ENCODE data around the gene PDIA2. TPM values are rescaled to one million over a fixed set of nuclear protein-coding genes. Genes with fewer than 3 reads are reported as not detected.

Gene PDIA2
- total RNA-seq, 1 donor from 2014 or later = 1.6 TPM

DNA sequence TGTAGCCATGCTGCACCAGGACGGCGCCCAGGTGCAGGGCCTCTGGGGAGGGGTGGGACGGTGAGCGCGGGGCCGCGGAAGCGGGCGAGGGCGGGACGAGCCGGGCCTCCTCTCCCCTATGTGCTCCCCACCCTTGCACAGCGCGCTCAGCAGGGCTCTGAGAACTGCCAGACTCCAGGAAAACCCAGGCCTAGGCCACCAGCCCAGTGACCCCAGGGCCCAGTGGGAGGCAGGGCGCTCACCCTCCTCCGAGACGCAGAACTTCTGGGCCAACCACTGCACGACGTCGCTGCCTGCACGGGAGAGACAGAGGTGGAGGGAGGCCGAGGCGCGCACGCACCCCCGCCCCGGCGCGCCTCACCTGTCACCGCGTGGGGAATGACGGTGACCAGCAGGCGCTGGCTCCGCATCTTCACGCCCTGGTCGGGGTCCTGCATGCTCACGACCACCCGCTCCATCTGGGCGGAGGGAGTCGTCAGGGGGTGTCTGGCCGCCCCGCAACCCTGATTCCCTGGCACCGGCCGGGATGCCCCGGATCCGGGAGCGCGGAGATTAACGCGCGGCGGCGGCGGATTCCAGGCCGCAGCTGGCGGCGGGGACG is 7.8 kb upstream of the PDIA2 start:
- intact Hi-C loops (cut with DNase I) = no loop called here
- no peak for DNase-seq (ENCODE audit: missing footprints)

GRCh38 chr16:275786-276232 is 7.2 kb upstream of the PDIA2 start, which contains the start of gene RGS11:
RGS11 (minus strand) TSS chr16:275944; CDS start chr16:275911, 33 bp downstream.
- peak; percentile 58 for ATAC-seq
- intact Hi-C loops (cut with DNase I) = no loop called here
- no peak for DNase-seq (ENCODE audit: missing footprints)

More for the DNA sequence above, 7.8 kb upstream of the PDIA2 start:
- peak; percentile 4 for ATAC-seq

DNA sequence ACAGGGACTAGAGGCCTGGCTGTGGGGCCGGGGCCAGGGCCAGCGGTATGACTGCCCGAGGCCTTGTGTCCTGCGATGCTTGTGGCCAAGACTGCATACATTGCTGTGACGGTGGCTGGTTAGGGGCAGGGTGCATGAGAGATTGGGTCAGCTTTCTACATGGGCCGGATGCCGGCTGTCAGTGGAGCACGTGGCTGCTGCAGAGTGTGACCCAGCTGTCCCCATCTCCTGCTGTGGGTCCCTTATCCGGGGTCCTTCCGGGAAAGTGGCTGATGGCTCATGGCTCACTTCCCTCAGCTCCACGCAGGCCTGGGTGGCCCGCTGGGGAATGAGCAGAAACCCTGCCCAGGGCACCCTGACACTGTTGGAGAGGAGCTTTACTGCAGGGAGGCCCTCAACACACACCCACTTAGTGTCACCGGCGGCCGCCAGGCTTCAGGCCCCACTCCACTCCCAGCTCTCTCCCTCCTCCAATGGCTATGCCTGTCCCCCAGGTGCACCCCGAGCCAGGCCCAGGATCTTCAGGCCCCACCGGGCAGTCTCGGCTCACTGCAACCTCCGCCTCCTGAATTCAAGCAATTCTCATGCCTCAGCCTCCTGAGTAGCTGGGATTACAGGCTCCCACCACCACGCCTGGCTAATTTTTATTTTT is 6.4 kb upstream of the PDIA2 start:
- intact Hi-C loops (cut with DNase I) = no loop called here
- DNase-seq (ENCODE audit: missing footprints) (no peak), ATAC-seq (peak; percentile 11)

- ATAC-seq (no peak), DNase-seq (ENCODE audit: missing footprints) (no peak)
- intact Hi-C loops (cut with DNase I) = no loop called here
These were observed 4.0 kb upstream of the PDIA2 start for GRCh38 chr16:278863-279366.

DNA sequence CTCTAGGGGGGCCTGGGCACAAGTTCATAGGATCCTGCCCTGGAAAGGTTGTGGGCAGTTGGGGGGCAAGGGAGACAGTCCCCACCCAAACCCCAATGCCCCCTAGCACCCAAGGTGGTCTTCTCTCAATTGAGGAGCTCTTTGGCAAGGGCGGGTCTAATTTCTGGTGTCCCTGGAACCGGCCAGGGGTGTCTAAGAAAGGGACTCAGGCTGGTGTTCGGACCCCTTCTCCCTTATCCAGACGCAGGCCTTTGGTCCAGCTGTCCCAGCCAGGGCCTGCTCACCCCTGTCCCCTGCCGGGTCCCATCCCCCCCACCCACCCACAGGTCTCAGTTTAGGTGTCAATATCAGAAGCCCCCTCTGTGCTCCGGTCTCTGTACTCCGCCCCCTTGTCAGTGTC is 3.4 kb upstream of the PDIA2 start:
- ATAC-seq = no peak
- no peak for DNase-seq (ENCODE audit: missing footprints)

DNA sequence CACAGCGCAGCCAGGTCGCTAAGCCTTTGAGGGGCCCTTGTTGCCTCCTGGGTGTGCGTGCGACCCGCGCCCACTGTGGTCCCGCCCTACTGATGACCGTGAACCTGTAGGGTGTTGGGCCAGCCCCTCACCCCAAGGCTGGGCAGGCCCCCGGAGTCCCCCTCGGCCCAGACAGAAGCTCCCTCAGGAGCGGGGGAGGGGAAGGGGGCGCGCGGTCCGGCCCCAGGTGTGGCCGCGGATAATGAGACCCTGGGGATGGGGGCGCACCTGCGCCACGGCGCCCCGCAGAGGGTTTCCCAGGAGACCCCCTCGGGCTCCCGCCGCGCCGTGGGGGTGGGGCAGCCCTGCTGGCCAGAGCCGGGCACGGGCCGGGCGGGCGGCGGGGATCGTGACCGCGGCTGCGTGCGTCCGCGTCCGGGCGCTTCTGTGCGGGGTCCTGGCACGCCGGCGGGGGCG is 2.9 kb upstream of the PDIA2 start:
- no peak for ATAC-seq
- intact Hi-C loops (cut with DNase I) = no loop called here
- DNase-seq (ENCODE audit: missing footprints) = no peak

More for the DNA sequence above, 3.4 kb upstream of the PDIA2 start:
- intact Hi-C loops (cut with DNase I) = no loop called here

DNA sequence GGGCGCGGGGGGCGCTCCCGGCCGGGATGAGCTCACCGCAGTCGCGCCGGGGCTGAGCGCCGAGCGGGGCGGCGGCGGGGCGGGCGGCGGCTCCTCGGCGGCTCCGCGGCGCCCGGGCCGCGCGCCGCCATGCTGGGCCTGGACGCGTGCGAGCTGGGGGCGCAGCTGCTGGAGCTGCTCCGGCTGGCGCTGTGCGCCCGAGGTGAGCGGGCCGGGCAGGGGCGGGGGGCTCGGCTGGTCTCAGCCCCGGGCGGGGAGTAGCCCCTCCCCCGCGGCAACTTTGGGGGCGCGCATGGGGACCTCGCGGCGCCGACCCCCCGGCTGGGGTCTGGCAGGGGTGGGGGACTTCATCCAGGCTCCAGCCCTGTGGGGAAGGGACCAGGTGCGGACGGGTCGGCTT is 2.4 kb upstream of the PDIA2 start, which contains the start of gene ARHGDIG:
Gene ARHGDIG, plus strand, starts transcription at position 40 of the 400 bp plus-strand sequence. Its CDS starts 90 bp downstream, at position 130.
- ATAC-seq (no peak), DNase-seq (ENCODE audit: missing footprints) (no peak)
- intact Hi-C loops (cut with DNase I) = no loop called here

GRCh38 chr16:280991-281659 is 1.8 kb upstream of the PDIA2 start:
- ATAC-seq (no peak), DNase-seq (ENCODE audit: missing footprints) (no peak)
- intact Hi-C loops (cut with DNase I) = no loop called here

- ATAC-seq = no peak
- intact Hi-C loops (cut with DNase I) = no loop called here
- no peak for DNase-seq (ENCODE audit: missing footprints)
These were observed 1.2 kb upstream of the PDIA2 start for GRCh38 chr16:281660-282255.

DNA sequence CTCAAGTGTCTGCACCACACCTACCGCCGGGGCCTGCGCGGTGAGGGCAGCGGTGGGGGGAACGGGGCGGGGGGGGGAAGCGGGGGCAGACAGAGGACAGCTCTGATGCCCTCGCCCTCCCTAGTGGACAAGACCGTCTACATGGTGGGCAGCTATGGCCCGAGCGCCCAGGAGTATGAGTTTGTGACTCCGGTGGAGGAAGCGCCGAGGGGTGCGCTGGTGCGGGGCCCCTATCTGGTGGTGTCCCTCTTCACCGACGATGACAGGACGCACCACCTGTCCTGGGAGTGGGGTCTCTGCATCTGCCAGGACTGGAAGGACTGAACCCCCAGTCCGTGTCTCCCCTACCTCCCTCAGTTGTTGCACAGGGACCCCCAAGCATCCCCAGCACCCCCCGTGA is 473 bp upstream of the PDIA2 start:
- intact Hi-C loops (cut with DNase I) = no loop called here
- ATAC-seq = no peak
- no peak for DNase-seq (ENCODE audit: missing footprints)

DNA sequence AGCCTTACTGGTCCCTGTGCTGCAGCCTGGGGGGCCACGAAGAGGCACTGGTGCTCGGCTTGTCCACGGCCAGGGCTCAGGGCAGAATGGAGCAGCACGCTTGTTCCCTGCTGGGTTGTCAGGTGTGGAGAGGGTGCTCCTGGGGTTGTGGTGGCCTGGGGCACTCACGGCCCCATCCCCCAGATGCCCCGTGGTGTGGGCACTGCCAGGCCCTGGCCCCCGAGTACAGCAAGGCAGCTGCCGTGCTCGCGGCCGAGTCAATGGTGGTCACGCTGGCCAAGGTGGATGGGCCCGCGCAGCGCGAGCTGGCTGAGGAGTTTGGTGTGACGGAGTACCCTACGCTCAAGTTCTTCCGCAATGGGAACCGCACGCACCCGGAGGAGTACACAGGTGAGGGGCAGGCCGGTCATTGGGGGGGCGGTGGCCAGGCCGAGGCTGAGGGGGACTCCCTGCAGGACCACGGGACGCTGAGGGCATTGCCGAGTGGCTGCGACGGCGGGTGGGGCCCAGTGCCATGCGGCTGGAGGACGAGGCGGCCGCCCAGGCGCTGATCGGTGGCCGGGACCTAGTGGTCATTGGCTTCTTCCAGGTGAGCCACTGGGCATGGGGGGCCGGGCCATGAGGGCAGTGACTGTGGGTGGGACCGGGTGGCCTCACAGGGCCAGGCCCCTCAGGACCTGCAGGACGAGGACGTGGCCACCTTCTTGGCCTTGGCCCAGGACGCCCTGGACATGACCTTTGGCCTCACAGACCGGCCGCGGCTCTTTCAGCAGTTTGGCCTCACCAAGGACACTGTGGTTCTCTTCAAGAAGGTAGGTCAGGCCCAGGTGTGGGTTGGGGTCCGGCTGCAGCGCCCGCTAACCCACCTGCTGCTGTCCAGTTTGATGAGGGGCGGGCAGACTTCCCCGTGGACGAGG is 1.5 kb downstream of the PDIA2 start:
- ATAC-seq (no peak), DNase-seq (ENCODE audit: missing footprints) (no peak)
- intact Hi-C loops (cut with DNase I) = no loop called here

DNA sequence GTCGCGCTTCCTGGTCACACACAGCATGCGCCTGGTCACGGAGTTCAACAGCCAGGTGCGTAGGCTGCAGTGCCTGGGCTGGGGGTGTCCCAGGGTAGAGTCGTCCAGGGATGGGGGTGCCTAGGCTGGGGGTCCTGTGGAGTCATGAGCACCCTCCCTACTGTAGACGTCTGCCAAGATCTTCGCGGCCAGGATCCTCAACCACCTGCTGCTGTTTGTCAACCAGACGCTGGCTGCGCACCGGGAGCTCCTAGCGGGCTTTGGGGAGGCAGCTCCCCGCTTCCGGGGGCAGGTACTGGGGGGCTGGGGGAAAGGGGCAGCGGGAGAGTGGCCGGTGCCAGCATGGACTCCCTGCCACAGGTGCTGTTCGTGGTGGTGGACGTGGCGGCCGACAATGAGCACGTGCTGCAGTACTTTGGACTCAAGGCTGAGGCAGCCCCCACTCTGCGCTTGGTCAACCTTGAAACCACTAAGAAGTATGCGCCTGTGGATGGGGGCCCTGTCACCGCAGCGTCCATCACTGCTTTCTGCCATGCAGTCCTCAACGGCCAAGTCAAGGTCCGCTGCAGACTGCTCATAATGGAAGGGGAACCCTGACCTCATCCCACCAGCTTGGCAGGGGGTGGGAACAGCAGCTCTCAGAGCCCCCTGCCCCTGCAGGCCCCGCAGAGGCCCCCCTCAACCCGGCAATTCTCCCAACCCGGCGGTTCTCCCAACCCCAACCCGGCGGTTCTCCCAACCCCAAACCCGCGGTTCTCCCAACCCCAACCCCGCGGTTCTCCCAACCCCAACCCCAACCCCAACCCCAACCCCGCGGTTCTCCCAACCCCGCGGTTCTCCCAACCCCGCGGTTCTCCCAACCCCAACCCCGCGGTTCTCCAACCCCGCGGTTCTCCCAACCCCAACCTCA is 2.4 kb downstream of the PDIA2 start:
- intact Hi-C loops (cut with DNase I) = no loop called here
- no peak for ATAC-seq
- DNase-seq (ENCODE audit: missing footprints) = no peak

DNA sequence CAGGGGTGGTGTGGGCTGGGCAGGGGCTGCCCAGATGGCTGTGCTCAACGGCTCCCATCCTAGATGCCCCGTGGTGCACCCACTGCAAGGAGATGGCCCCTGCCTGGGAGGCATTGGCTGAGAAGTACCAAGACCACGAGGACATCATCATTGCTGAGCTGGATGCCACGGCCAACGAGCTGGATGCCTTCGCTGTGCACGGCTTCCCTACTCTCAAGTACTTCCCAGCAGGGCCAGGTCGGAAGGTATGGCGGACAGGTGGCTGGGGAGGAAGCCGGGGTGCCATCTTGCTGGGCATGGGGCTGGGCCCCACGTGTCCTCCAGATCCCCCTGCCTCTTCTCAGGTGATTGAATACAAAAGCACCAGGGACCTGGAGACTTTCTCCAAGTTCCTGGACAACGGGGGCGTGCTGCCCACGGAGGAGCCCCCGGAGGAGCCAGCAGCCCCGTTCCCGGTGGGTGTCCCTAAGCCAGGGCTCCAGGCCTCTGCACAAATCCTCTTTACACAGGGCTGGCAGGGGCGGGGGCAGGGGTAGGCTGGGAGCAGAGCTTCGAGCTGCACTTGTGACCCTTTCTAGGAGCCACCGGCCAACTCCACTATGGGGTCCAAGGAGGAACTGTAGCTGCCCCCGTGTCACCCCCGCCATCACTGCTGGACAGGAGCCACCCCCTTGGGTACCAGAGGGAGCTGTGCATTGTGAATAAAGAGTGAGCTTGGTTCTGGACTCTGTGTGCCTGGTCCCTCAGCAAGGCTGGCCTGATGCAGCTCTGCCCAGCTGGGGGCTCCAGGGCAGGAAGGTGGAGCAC is 3.7 kb downstream of the PDIA2 start:
- ATAC-seq = no peak
- intact Hi-C loops (cut with DNase I) = no loop called here
- DNase-seq (ENCODE audit: missing footprints) = no peak

GRCh38 chr16:287298-287811 is 4.4 kb downstream of the PDIA2 start:
- DNase-seq (ENCODE audit: missing footprints) = no peak
- ATAC-seq = no peak
- intact Hi-C loops (cut with DNase I) = no loop called here

- DNase-seq (ENCODE audit: missing footprints) (no peak), ATAC-seq (no peak)
- intact Hi-C loops (cut with DNase I) = no loop called here
These were observed 5.3 kb downstream of the PDIA2 start for GRCh38 chr16:287981-288920.
